HG03378 (cell line): ENCODE measurements around the gene ABCA13.

ENCODE experiments used
- ATAC-seq: cut with Tn5 transposase; IDR thresholded peaks from one replicate; pipeline ENCODE4 v1.9.1; 2021; ENCODE audit warnings: mild to moderate bottlenecking, moderate library complexity; ENCODE audit not compliant: unreplicated experiment

ABCA13 gene

GRCh38 chr7:48426331-48426965 is 255.2 kb downstream of the ABCA13 start:
- no peak for ATAC-seq

- ATAC-seq: no peak
Measured at GRCh38 chr7:48426966-48427555, 255.8 kb downstream of the ABCA13 start.

- ATAC-seq: no peak
Measured at GRCh38 chr7:48427671-48428070, 256.4 kb downstream of the ABCA13 start.

- no peak for ATAC-seq
Measured at GRCh38 chr7:48428091-48428684, 256.9 kb downstream of the ABCA13 start.

- no peak for ATAC-seq
Measured at GRCh38 chr7:48429117-48429516, 257.9 kb downstream of the ABCA13 start.

- no peak for ATAC-seq
Measured at GRCh38 chr7:48438206-48438605, 266.9 kb downstream of the ABCA13 start.

- ATAC-seq: no peak
Measured at GRCh38 chr7:48441848-48442492, 270.7 kb downstream of the ABCA13 start.

- no peak for ATAC-seq
Measured at GRCh38 chr7:48443051-48443450, 271.8 kb downstream of the ABCA13 start.

- no peak for ATAC-seq
Measured at GRCh38 chr7:48446721-48447120, 275.5 kb downstream of the ABCA13 start.

GRCh38 chr7:48452218-48452617 is 281.0 kb downstream of the ABCA13 start:
- no peak for ATAC-seq

- ATAC-seq: no peak
Measured at GRCh38 chr7:48454750-48455192, 283.5 kb downstream of the ABCA13 start.

- no peak for ATAC-seq
Measured at GRCh38 chr7:48455363-48455762, 284.1 kb downstream of the ABCA13 start.

- no peak for ATAC-seq
Measured at GRCh38 chr7:48458701-48459524, 287.7 kb downstream of the ABCA13 start.

GRCh38 chr7:48466713-48467112 is 295.5 kb downstream of the ABCA13 start:
- ATAC-seq: no peak

GRCh38 chr7:48471196-48471595 is 299.9 kb downstream of the ABCA13 start:
- no peak for ATAC-seq

- ATAC-seq: no peak
Measured at GRCh38 chr7:48472640-48473039, 301.4 kb downstream of the ABCA13 start.

GRCh38 chr7:48473205-48473865 is 302.1 kb downstream of the ABCA13 start:
- no peak for ATAC-seq

- ATAC-seq: no peak
Measured at GRCh38 chr7:48481235-48481634, 310.0 kb downstream of the ABCA13 start.

GRCh38 chr7:48497521-48497920 is 326.3 kb downstream of the ABCA13 start:
- ATAC-seq: no peak

- ATAC-seq: no peak
Measured at GRCh38 chr7:48502021-48502420, 330.8 kb downstream of the ABCA13 start.

- no peak for ATAC-seq
Measured at GRCh38 chr7:48505051-48505450, 333.8 kb downstream of the ABCA13 start.
